ENCODE data around the gene ZBTB20. TPM values are rescaled to one million over a fixed set of nuclear protein-coding genes. Genes with fewer than 3 reads are reported as not detected.

ZBTB20 gene
- polyA plus RNA-seq, 1 of the 3 experiments (the other 2 are of a cell fraction), result 0.43 TPM

DNA sequence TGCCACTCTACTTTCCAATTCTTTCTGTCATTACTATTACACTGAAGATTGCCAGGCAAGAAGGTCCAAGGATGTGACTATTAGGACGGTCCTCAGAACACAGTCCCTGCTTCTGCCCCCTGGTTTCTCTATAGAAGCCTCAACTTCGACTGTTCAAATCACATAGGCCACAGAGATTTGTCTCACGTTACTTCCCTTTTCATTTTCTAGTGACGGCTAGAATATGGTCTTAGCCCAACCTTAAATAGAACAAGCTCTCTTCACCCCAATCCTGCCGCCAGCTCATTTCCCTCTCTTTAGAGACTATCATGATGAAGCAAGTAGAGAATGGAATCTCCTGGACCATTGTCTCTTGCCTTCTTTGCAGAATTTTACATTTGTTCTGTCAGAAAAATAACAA lies 768.3 kb downstream of the ZBTB20 start:
- no peak for TF ChIP-seq TEAD4 (IDR thresholded peaks at IDR 0.05; ENCODE audit: borderline replicate concordance, insufficient read depth)
- TF ChIP-seq MXI1 (IDR thresholded peaks at IDR 0.05; ENCODE audit: low read depth, low read length), result no peak
- TF ChIP-seq, protein P1, sequence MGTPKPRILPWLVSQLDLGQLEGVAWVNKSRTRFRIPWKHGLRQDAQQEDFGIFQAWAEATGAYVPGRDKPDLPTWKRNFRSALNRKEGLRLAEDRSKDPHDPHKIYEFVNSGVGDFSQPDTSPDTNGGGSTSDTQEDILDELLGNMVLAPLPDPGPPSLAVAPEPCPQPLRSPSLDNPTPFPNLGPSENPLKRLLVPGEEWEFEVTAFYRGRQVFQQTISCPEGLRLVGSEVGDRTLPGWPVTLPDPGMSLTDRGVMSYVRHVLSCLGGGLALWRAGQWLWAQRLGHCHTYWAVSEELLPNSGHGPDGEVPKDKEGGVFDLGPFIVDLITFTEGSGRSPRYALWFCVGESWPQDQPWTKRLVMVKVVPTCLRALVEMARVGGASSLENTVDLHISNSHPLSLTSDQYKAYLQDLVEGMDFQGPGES (IDR thresholded peaks at IDR 0.05; ENCODE audit: low read depth, low read length), result no peak
- TF ChIP-seq SIN3A (IDR thresholded peaks at IDR 0.05; ENCODE audit: borderline replicate concordance, low read depth, low read length), result no peak
- TF ChIP-seq, protein P2, sequence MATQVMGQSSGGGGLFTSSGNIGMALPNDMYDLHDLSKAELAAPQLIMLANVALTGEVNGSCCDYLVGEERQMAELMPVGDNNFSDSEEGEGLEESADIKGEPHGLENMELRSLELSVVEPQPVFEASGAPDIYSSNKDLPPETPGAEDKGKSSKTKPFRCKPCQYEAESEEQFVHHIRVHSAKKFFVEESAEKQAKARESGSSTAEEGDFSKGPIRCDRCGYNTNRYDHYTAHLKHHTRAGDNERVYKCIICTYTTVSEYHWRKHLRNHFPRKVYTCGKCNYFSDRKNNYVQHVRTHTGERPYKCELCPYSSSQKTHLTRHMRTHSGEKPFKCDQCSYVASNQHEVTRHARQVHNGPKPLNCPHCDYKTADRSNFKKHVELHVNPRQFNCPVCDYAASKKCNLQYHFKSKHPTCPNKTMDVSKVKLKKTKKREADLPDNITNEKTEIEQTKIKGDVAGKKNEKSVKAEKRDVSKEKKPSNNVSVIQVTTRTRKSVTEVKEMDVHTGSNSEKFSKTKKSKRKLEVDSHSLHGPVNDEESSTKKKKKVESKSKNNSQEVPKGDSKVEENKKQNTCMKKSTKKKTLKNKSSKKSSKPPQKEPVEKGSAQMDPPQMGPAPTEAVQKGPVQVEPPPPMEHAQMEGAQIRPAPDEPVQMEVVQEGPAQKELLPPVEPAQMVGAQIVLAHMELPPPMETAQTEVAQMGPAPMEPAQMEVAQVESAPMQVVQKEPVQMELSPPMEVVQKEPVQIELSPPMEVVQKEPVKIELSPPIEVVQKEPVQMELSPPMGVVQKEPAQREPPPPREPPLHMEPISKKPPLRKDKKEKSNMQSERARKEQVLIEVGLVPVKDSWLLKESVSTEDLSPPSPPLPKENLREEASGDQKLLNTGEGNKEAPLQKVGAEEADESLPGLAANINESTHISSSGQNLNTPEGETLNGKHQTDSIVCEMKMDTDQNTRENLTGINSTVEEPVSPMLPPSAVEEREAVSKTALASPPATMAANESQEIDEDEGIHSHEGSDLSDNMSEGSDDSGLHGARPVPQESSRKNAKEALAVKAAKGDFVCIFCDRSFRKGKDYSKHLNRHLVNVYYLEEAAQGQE (IDR thresholded peaks at IDR 0.05; ENCODE audit: low read depth, low read length), result no peak
- TF ChIP-seq SMC3 (IDR thresholded peaks at IDR 0.05; ENCODE audit: low read depth, low read length), result no peak
- no peak for TF ChIP-seq NRF1 (IDR thresholded peaks at IDR 0.05; ENCODE audit: low read depth, low read length)
- TF ChIP-seq, protein P3, sequence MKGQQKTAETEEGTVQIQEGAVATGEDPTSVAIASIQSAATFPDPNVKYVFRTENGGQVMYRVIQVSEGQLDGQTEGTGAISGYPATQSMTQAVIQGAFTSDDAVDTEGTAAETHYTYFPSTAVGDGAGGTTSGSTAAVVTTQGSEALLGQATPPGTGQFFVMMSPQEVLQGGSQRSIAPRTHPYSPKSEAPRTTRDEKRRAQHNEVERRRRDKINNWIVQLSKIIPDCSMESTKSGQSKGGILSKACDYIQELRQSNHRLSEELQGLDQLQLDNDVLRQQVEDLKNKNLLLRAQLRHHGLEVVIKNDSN (IDR thresholded peaks at IDR 0.05; ENCODE audit: borderline replicate concordance, low read depth), result no peak
- TF ChIP-seq RAD21 (IDR thresholded peaks at IDR 0.05; ENCODE audit: low read length), result no peak
- peaks cover 3 to 17% of the 10 kb centered on the region in 2 experiments; a peak in 2 of 4 replicates for H3K4me1 ChIP-seq (ENCODE audit: control insufficient read depth in 1 of 2, insufficient read depth in 2 of 2, low read depth in 1 of 2, low read length in 1 of 2)
- no peak for DNase-seq
- H2AFZ ChIP-seq (ENCODE audit: low read depth), result no peak overlapping the region
- no peaks in the 10 kb centered on the region for H3F3A ChIP-seq (replicated peaks; ENCODE audit: insufficient read depth)
- ChIA-PET CTCF (interaction anchor here (1.2 to 8.1 kb wide), 4 partner anchors 15 to 40 kb away, joined by 5 to 248 read pairs (median 16); no protein-coding TSS in a partner anchor), POLR2A (no interaction called here)
- H3K4me3 ChIP-seq (ENCODE audit: low read depth in 2 of 2, low read length in 1 of 2), result no peak overlapping the region
- no peak overlapping the region for H3K9ac ChIP-seq
- H3K79me2 ChIP-seq (ENCODE audit: insufficient read depth), result no peaks in the 10 kb centered on the region
- H3K9me2 ChIP-seq, result no peaks in the 10 kb centered on the region
- no peak overlapping the region for H3K27ac ChIP-seq (ENCODE audit: low read depth in 2 of 2, low read length in 1 of 2)
- no peaks in the 10 kb centered on the region for H3K27me3 ChIP-seq (ENCODE audit: insufficient read depth)
- peaks cover 8 to 13% of the 10 kb centered on the region in 2 experiments for H3K36me3 ChIP-seq (replicated peaks in 1 of 2; ENCODE audit: control insufficient read depth in 1 of 2, insufficient read depth in 2 of 2, low read length in 1 of 2)
- WGBS (ENCODE audit: low lambda C conversion rate), result 95% methylated on average over 5 of the region's 5 CpGs
- H3K9me3 ChIP-seq, result no peaks in the 10 kb centered on the region
- H3K4me2 ChIP-seq, result no peak overlapping the region
- H4K20me1 ChIP-seq (ENCODE audit: insufficient read depth), result no peaks in the 10 kb centered on the region

DNA sequence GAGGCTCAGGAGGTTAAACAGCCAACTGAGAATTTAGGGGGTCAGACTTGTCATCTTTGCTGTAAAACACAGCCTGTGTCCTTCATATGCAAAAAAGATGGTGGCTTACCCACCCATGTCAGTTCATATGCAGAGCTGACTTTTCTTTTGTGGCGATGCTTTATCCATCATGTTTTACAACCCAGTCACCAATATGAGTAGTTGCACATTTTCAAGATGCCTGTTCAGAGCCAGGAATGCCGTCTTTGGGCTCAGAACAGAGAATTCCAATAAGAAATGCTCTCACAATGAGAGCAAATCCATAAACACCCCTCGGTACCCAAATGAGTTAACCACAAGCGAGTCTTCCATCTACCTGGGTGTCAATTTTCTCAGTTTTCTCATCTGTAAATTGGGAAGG lies 769.7 kb downstream of the ZBTB20 start:
- H3F3A ChIP-seq (replicated peaks; ENCODE audit: insufficient read depth), result no peaks in the 10 kb centered on the region
- WGBS (ENCODE audit: low lambda C conversion rate), result 100% methylated on average over 4 of the region's 4 CpGs
- no peaks in the 10 kb centered on the region for H4K20me1 ChIP-seq (ENCODE audit: insufficient read depth)
- H3K4me2 ChIP-seq, result no peak overlapping the region
- H3K79me2 ChIP-seq (ENCODE audit: insufficient read depth), result no peaks in the 10 kb centered on the region
- DNase-seq, result no peak
- TF ChIP-seq RFX5 (IDR thresholded peaks at IDR 0.05; ENCODE audit: low read length), result no peak
- TF ChIP-seq NFIC (IDR thresholded peaks at IDR 0.05; ENCODE audit: borderline replicate concordance), result no peak
- TF ChIP-seq RXRA (IDR thresholded peaks at IDR 0.05; ENCODE audit: borderline replicate concordance, low read depth), result no peak
- TF ChIP-seq MEF2A (IDR thresholded peaks at IDR 0.05; ENCODE audit: borderline replicate concordance, low read depth), result no peak
- H3K4me3 ChIP-seq (ENCODE audit: low read depth in 2 of 2, low read length in 1 of 2), result no peak overlapping the region
- H3K36me3 ChIP-seq (replicated peaks in 1 of 2; ENCODE audit: control insufficient read depth in 1 of 2, insufficient read depth in 2 of 2, low read length in 1 of 2), result peaks cover 8 to 13% of the 10 kb centered on the region in 2 experiments
- no peak overlapping the region for H3K9ac ChIP-seq
- CTCF ChIA-PET, result interaction anchor here (0.8 to 4.4 kb wide), 5 partner anchors 15 to 715 kb away, joined by 3 to 23 read pairs (median 5); no protein-coding TSS in a partner anchor
- H3K4me1 ChIP-seq (ENCODE audit: control insufficient read depth in 1 of 2, insufficient read depth in 2 of 2, low read depth in 1 of 2, low read length in 1 of 2), result peaks cover 3 to 17% of the 10 kb centered on the region in 2 experiments; a peak in 2 of 4 replicates
- no peak overlapping the region for H2AFZ ChIP-seq (ENCODE audit: low read depth)
- no peaks in the 10 kb centered on the region for H3K27me3 ChIP-seq (ENCODE audit: insufficient read depth)
- POLR2A ChIA-PET, result no interaction called here
- H3K9me3 ChIP-seq, result no peaks in the 10 kb centered on the region
- no peaks in the 10 kb centered on the region for H3K9me2 ChIP-seq
- H3K27ac ChIP-seq (ENCODE audit: low read depth in 2 of 2, low read length in 1 of 2), result no peak overlapping the region

All from SK-N-SH (cell line).